Subcutaneous abdominal adipose tissue (tissue), 5 donors: ENCODE data around the gene MBOAT7.
"Not testable (repeated sequence)": the region's sequence is repeated elsewhere in the genome, so short reads cannot be mapped to it uniquely, and the experiment has no call there.

Experiments
- H3K27ac ChIP-seq: one replicate; pipeline ENCODE4 v1.7.0; 2013; ENCODE audit warnings: low read depth, mild to moderate bottlenecking, inconsistent platforms, low read length, moderate library complexity
- H3K27me3 ChIP-seq, 5 donors: one replicate each; pipeline ENCODE4 v1.7.0; 2013; ENCODE audit warnings: low read length in 5 of 5, inconsistent platforms in 1 of 5; ENCODE audit not compliant: control insufficient read depth in 5 of 5, insufficient read depth in 4 of 5
- H3K36me3 ChIP-seq, 5 donors: one replicate each; pipeline ENCODE4 v1.7.0; 2013; ENCODE audit warnings: low read length in 5 of 5; ENCODE audit not compliant: control insufficient read depth in 5 of 5, insufficient read depth in 5 of 5
- H3K4me1 ChIP-seq, 5 donors: one replicate each; pipeline ENCODE4 v1.7.0; 2013; ENCODE audit warnings: low read length in 5 of 5, mild to moderate bottlenecking in 3 of 5, moderate library complexity in 1 of 5; ENCODE audit not compliant: control insufficient read depth in 5 of 5, insufficient read depth in 5 of 5
- H3K4me3 ChIP-seq, 5 donors: one replicate each; pipeline ENCODE4 v1.7.0; 2013; ENCODE audit warnings: low read length in 5 of 5, low read depth in 1 of 5
- H3K9ac ChIP-seq, 5 donors: one replicate each; pipeline ENCODE4 v1.7.0; 2013; ENCODE audit warnings: low read length in 5 of 5, mild to moderate bottlenecking in 4 of 5, moderate library complexity in 3 of 5
- H3K9me3 ChIP-seq, 5 donors: one replicate each; pipeline ENCODE4 v1.7.0; 2013; ENCODE audit warnings: low read length in 5 of 5; ENCODE audit not compliant: control insufficient read depth in 5 of 5
- donor health status: healthy.
- donor health status: healthy.
- donor health status: healthy.
- donor health status: healthy.
- donor health status: healthy.

MBOAT7 gene

GRCh38 chr19:54201980-54202379 lies 12.6 kb upstream of the MBOAT7 start:
- H3K4me3 ChIP-seq = peak overlapping the region; percentile 71 to 98 (median 82)
- H3K4me1 ChIP-seq = peaks cover 6 to 59% (median 49%) of the 10 kb centered on the region in 5 donors
- no peaks in the 10 kb centered on the region for H3K27me3 ChIP-seq
- peaks cover 14 to 51% (median 42%) of the 10 kb centered on the region in 5 donors for H3K36me3 ChIP-seq
- peak overlapping the region; percentile 83 to 97 (median 94) for H3K9ac ChIP-seq
- no peaks in the 10 kb centered on the region for H3K9me3 ChIP-seq
- peak overlapping the region; percentile 80 for H3K27ac ChIP-seq

- Histone ChIP-seq H3K9me3 (no peaks in the 10 kb centered on the region), H3K27me3 (no peaks in the 10 kb centered on the region), H3K27ac (peak overlapping the region; percentile 80), H3K9ac (peak overlapping the region; percentile 83 to 97 (median 94)), H3K36me3 (peaks cover 14 to 43% (median 34%) of the 10 kb centered on the region in 5 donors), H3K4me3 (peak overlapping the region; percentile 71 to 98 (median 82)), H3K4me1 (peaks cover 6 to 52% (median 42%) of the 10 kb centered on the region in 5 donors)
These were observed 11.9 kb upstream of the MBOAT7 start for GRCh38 chr19:54201172-54201701.

- no peak overlapping the region for H3K9ac ChIP-seq
- peaks cover 6 to 37% (median 34%) of the 10 kb centered on the region in 5 donors for H3K4me1 ChIP-seq
- no peaks in the 10 kb centered on the region for H3K9me3 ChIP-seq
- no peak overlapping the region for H3K27ac ChIP-seq
- H3K4me3 ChIP-seq = no peak overlapping the region
- peaks cover 7 to 29% (median 17%) of the 10 kb centered on the region in 5 donors for H3K36me3 ChIP-seq
- H3K27me3 ChIP-seq = no peaks in the 10 kb centered on the region
These were observed 10.0 kb upstream of the MBOAT7 start for GRCh38 chr19:54199401-54199800.

GRCh38 chr19:54197121-54197520 lies 7.7 kb upstream of the MBOAT7 start:
- Histone ChIP-seq H3K9me3 (no peaks in the 10 kb centered on the region), H3K4me3 (no peak overlapping the region), H3K9ac (no peak overlapping the region), H3K27ac (no peak overlapping the region), H3K4me1 (peaks cover 6 to 18% (median 17%) of the 10 kb centered on the region in 5 donors), H3K36me3 (peaks cover 0 to 21% (median 9%) of the 10 kb centered on the region in 5 donors), H3K27me3 (no peaks in the 10 kb centered on the region)

- peaks cover 0 to 20% (median 9%) of the 10 kb centered on the region in 5 donors for H3K36me3 ChIP-seq
- no peak overlapping the region for H3K27ac ChIP-seq
- no peak overlapping the region for H3K4me3 ChIP-seq
- H3K27me3 ChIP-seq = no peaks in the 10 kb centered on the region
- peaks cover 4 to 18% (median 17%) of the 10 kb centered on the region in 5 donors for H3K4me1 ChIP-seq
- no peak overlapping the region for H3K9ac ChIP-seq
- no peaks in the 10 kb centered on the region for H3K9me3 ChIP-seq
These were observed 7.2 kb upstream of the MBOAT7 start for GRCh38 chr19:54196536-54196935.

- H3K27me3 ChIP-seq, H3K9me3 ChIP-seq, H3K4me3 ChIP-seq, H3K27ac ChIP-seq, H3K9ac ChIP-seq: not testable (repeated sequence)
- H3K36me3 ChIP-seq = peaks cover 0 to 20% (median 9%) of the 10 kb centered on the region in 5 donors
- H3K4me1 ChIP-seq = peaks cover 5 to 13% (median 12%) of the 10 kb centered on the region in 5 donors
These were observed 5.1 kb upstream of the MBOAT7 start for GRCh38 chr19:54194463-54194862.

- no peak overlapping the region for H3K9ac ChIP-seq
- H3K4me1 ChIP-seq = peaks cover 6 to 25% (median 21%) of the 10 kb centered on the region in 5 donors
- H3K27me3 ChIP-seq = peaks cover 0 to 2% (median 0%) of the 10 kb centered on the region in 5 donors
- no peak overlapping the region for H3K27ac ChIP-seq
- peaks cover 0 to 20% (median 9%) of the 10 kb centered on the region in 5 donors for H3K36me3 ChIP-seq
- no peaks in the 10 kb centered on the region for H3K9me3 ChIP-seq
- H3K4me3 ChIP-seq = no peak overlapping the region
These were observed 3.6 kb upstream of the MBOAT7 start for GRCh38 chr19:54193011-54193410.

GRCh38 chr19:54191811-54192453 lies 2.6 kb upstream of the MBOAT7 start:
- no peaks in the 10 kb centered on the region for H3K9me3 ChIP-seq
- peak overlapping the region; percentile 98 for H3K27ac ChIP-seq
- peaks cover 6 to 26% (median 21%) of the 10 kb centered on the region in 5 donors for H3K4me1 ChIP-seq
- peaks cover 0 to 2% (median 0%) of the 10 kb centered on the region in 5 donors for H3K27me3 ChIP-seq
- peaks cover 0 to 25% (median 9%) of the 10 kb centered on the region in 5 donors for H3K36me3 ChIP-seq
- H3K9ac ChIP-seq = peak overlapping the region in 4 of 5 donors; percentile 87 to 95 (median 90)
- H3K4me3 ChIP-seq = peak overlapping the region; percentile 70 to 87 (median 84)

GRCh38 chr19:54191011-54191810 lies 1.8 kb upstream of the MBOAT7 start, which contains the start of gene TSEN34:
TSS of gene TSEN34 (plus strand) at chr19:54191308. CDS start at chr19:54191365, 57 bp downstream.
- H3K36me3 ChIP-seq = peaks cover 0 to 32% (median 12%) of the 10 kb centered on the region in 5 donors
- H3K9me3 ChIP-seq = no peaks in the 10 kb centered on the region
- H3K4me1 ChIP-seq = peaks cover 6 to 26% (median 21%) of the 10 kb centered on the region in 5 donors
- H3K27ac ChIP-seq = peak within 1 kb of the TSS; percentile 98
- H3K9ac ChIP-seq = peak within 1 kb of the TSS; percentile 63 to 95 (median 93)
- peak within 1 kb of the TSS; percentile 70 to 87 (median 84) for H3K4me3 ChIP-seq
- H3K27me3 ChIP-seq = peaks cover 0 to 2% (median 0%) of the 10 kb centered on the region in 5 donors
